Loucy (cell line): ENCODE data around the gene CA11.

ENCODE experiments used
- CTCF ChIP-seq: fragments of 200-600 bp; sonication (generic); conservative IDR thresholded peaks from 2 replicates; pipeline ENCODE4 v1.5.1; 2014; ENCODE audit warnings: mild to moderate bottlenecking, antibody characterized with exemption, low read length
- EZH2phosphoT487 ChIP-seq: fragments of 200-600 bp; IDR thresholded peaks from 2 replicates; pipeline ENCODE4 v1.6.1; 2018; ENCODE audit warnings: antibody characterized with exemption, mild to moderate bottlenecking, moderate library complexity, borderline replicate concordance

- TF ChIP-seq CTCF (no peak), EZH2phosphoT487 (no peak)
These were observed 1.6 kb downstream of the CA11 start for GRCh38 chr19:48644355-48644754.
